ENCODE data around the gene TLNRD1.
A peak's percentile ranks its signal among the peaks of the same experiment; 100 is the strongest.

The TLNRD1 gene

DNA sequence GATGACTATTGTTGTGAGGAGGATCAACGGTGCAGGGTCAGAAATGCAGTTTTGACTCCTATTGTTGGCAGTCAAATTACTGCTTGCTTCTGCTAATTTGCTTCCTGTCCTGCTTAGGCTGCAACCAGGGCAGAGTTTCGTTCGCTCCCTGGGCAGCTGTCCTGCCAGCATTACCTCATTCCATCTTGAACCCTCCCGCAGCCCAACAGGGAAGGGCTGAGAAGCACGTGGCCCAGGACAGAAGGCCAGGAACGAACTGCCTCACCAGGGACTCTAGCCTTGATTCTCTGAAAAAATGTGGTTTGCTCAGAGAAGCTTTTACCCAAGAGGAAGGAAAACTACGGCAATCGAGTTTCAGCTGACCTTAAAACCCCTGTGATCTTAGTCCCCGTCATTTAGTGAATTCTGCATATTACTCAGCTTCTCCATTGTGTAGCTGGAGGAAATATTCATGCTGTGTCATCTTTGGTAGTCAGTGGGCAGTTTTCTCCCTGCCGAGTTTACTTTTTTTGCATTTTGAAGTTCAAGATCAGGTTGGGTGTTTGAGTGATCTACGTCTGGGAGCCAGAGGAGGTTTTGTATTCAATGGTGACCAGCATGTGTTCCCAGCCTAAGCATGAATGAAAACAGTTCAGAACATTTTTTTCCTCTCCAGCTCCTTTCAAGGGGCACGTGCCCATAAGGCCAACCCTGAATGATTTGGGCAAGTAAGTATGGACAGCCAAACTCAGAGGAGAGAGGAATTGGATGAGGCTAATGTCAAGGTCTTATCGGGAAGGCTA is 23.0 kb downstream of the TLNRD1 start:
- peak; percentile 69 for DNase-seq (ENCODE audit: low spot score)
- TF ChIP-seq, protein P1, sequence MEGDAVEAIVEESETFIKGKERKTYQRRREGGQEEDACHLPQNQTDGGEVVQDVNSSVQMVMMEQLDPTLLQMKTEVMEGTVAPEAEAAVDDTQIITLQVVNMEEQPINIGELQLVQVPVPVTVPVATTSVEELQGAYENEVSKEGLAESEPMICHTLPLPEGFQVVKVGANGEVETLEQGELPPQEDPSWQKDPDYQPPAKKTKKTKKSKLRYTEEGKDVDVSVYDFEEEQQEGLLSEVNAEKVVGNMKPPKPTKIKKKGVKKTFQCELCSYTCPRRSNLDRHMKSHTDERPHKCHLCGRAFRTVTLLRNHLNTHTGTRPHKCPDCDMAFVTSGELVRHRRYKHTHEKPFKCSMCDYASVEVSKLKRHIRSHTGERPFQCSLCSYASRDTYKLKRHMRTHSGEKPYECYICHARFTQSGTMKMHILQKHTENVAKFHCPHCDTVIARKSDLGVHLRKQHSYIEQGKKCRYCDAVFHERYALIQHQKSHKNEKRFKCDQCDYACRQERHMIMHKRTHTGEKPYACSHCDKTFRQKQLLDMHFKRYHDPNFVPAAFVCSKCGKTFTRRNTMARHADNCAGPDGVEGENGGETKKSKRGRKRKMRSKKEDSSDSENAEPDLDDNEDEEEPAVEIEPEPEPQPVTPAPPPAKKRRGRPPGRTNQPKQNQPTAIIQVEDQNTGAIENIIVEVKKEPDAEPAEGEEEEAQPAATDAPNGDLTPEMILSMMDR (IDR thresholded peaks at IDR 0.05; ENCODE audit: extremely low read depth, insufficient read depth, missing control alignments): no peak

DNA sequence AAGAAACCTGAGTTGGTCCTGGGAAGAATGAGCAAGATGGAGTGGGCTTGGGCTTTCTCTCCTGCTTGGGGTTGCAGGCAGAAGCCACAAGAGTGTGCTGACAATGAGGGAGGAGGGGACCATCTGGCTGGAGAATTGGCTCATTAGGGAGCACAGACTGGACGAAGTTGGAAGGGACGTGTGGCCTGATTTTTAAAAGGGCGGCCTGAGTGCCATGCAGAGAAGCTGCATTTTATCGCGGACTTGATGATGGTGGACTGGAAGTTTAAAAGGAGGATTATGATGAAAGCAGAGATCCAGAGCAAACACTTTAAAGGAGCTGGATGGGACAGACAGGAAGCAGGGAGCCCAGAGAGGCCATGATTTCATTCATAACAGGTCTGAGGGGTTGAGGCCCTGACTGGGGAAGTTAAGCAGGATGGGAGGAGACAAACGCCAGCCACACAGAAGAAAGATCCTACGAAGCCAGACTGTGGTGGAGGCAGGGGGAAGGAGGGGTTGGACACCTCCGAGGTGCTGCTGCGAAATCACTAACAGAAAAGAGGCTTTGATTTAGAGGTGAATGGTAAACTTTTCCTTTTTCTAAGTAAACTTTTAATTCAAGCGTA is 23.6 kb downstream of the TLNRD1 start:
- TF ChIP-seq, protein P1 (IDR thresholded peaks at IDR 0.05; ENCODE audit: extremely low read depth, insufficient read depth, missing control alignments): no peak
- no peak for DNase-seq (ENCODE audit: low spot score)
- in situ Hi-C loops (cut with MboI; ENCODE audit: low pct_unique_long_range_greater_than_20kb, low sequenced_read_pairs, unreplicated experiment): no loop called here

More for the DNA sequence above, 23.0 kb downstream of the TLNRD1 start:
- in situ Hi-C loops (cut with MboI; ENCODE audit: low pct_unique_long_range_greater_than_20kb, low sequenced_read_pairs, unreplicated experiment): no loop called here

DNA sequence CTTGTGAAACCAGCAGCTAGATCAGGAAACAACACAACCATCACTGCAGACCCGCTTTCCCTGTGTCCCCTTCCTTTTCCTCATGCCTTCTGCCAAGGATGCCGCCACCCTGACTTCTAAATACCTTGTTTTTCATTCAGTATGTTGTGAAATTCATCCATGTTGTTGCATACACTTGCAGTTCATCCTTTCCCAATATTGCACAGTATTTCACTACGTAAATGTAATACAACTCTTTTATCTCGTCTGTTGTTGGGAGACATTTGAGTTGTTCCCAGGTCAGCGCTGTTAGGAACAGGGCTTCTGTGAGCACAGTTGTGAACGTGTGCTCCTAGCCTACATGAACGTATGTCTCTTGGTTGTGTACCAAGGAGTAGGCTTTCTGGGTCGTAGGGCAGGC is 24.2 kb downstream of the TLNRD1 start:
- TF ChIP-seq, protein P1 (IDR thresholded peaks at IDR 0.05; ENCODE audit: extremely low read depth, insufficient read depth, missing control alignments): no peak
- in situ Hi-C loops (cut with MboI; ENCODE audit: low pct_unique_long_range_greater_than_20kb, low sequenced_read_pairs, unreplicated experiment): no loop called here
- DNase-seq (ENCODE audit: low spot score): no peak

DNA sequence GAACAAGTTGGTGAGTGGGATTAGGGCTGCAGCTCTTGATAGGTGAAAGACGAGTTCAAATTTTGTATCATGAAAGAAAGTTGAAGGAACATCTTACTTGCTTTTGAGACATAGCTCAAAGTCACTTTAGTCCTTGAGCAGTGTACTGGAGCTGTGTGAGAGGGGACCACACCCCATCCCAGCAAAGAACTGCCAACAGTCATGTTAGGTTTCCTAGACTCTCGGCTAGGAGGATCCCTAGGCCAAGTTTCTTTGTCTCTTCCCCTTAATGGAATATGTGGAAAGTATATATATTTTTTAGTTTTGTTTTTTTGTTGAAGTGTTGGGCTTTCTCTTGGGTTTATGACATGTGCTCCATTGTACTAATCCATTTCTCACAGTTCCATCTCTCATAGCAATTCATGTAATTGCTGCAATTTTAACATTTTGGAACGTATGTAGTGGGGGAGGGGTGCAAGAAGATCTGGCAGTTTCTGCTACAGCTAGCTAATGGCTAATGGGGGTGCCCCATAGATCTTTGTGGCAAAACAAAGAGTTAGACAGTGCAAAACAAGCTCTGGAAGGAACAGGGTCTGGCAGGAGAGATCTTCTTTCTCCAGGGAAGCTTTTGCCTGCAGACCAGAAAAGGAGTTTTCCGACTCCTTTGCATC is 25.1 kb downstream of the TLNRD1 start:
- in situ Hi-C loops (cut with MboI; ENCODE audit: low pct_unique_long_range_greater_than_20kb, low sequenced_read_pairs, unreplicated experiment): no loop called here
- no peak for DNase-seq (ENCODE audit: low spot score)
- TF ChIP-seq, protein P1 (IDR thresholded peaks at IDR 0.05; ENCODE audit: extremely low read depth, insufficient read depth, missing control alignments): no peak

DNA sequence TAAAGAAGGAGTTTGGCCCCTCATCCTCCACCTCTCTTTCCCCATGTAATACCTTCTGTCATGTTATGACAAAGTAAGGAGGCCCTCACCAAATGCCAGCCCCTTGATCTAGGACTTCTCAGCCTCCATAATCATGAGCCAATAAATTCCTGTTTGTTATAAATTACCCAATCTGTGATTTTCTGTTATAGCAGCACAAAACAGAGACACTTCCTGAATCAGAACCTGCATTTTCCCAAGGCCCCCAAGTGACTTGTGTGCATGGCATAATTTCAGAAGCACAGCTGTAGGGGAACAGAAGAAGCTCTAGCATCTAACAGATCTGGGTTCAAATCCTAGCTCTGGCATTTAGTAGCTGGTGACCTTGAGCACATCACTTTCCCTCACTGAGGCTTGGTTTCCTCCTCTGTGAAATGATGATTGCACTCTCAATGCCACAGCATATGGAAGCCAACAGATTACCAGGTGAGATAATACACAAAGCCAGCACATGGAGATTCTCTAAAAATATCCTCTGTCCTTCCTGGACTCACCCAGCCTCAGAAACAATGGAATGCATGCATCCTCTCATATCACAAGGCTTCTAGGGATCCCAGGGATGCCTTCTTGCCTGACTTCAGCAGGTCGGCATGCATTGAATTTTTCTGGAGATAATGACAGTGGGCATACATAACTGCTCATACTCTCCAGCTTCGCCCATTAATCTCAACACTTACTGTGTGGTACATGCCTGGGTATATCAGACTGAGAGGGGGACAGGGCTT is 26.3 kb downstream of the TLNRD1 start:
- in situ Hi-C loops (cut with MboI; ENCODE audit: low pct_unique_long_range_greater_than_20kb, low sequenced_read_pairs, unreplicated experiment): no loop called here
- TF ChIP-seq, protein P1 (IDR thresholded peaks at IDR 0.05; ENCODE audit: extremely low read depth, insufficient read depth, missing control alignments): no peak
- no peak for DNase-seq (ENCODE audit: low spot score)

Data from GM13977 (cell line).